Measurements from ENCODE around the gene CTRB1.
"Not testable (repeated sequence)": the region's sequence is repeated elsewhere in the genome, so short reads cannot be mapped to it uniquely, and the experiment has no call there.

CTRB1 gene

DNA sequence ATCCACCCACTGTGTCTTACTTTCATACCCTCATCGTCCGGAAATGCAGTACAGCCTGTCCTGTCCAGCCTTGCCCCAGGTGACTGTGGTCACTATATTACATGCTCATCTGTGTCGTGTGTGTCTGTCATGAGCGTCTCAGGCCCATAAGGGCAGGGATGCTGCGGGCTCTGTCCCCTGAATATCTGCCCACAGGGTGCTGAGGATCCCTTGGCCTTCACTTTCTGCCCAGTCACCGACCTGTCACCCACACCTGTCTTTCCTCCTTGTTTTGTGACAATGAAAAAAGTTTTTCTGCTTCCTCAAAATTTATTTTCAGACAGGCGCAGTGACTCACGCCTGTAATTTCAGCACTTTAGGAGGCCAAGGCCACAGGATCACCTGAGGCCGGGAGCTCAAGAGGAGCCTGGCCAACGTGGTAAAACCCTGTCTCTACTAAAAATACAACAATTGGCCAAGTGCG is 1.4 kb upstream of the CTRB1 start:
- no peak overlapping the region for H3K27ac ChIP-seq
- TF ChIP-seq ZFX (IDR thresholded peaks at IDR 0.05; ENCODE audit: borderline replicate concordance) = no peak
- TF ChIP-seq, protein P1, sequence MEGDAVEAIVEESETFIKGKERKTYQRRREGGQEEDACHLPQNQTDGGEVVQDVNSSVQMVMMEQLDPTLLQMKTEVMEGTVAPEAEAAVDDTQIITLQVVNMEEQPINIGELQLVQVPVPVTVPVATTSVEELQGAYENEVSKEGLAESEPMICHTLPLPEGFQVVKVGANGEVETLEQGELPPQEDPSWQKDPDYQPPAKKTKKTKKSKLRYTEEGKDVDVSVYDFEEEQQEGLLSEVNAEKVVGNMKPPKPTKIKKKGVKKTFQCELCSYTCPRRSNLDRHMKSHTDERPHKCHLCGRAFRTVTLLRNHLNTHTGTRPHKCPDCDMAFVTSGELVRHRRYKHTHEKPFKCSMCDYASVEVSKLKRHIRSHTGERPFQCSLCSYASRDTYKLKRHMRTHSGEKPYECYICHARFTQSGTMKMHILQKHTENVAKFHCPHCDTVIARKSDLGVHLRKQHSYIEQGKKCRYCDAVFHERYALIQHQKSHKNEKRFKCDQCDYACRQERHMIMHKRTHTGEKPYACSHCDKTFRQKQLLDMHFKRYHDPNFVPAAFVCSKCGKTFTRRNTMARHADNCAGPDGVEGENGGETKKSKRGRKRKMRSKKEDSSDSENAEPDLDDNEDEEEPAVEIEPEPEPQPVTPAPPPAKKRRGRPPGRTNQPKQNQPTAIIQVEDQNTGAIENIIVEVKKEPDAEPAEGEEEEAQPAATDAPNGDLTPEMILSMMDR (IDR thresholded peaks at IDR 0.05) = no peak

DNA sequence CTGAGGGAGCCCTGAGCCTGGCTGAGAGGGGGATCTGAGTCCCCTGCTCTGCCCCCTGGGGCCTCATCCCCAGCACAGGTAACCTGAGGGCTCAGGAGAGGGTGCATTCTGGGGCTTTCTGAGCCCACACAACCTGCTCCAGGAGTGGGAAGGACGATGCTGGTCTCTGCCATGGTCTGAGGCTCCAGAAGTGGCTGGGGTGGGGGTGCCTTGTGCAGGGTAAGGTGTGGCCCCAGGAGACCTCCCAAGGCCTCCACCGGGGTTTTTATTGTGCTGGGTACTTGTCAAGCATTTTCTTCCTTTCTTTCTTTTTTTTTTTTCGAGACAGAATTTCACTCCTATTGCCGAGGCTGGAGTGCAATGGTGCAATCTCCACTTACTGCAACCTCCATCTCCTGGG is 300 bp downstream of the CTRB1 start:
- TF ChIP-seq, protein P1 (IDR thresholded peaks at IDR 0.05) = no peak
- no peak for TF ChIP-seq ZFX (IDR thresholded peaks at IDR 0.05; ENCODE audit: borderline replicate concordance)
- no peak overlapping the region for H3K27ac ChIP-seq

- no peak overlapping the region for H3K27ac ChIP-seq
- TF ChIP-seq, protein P1 (IDR thresholded peaks at IDR 0.05) = no peak
Measured at GRCh38 chr16:75219838-75220237, 1.1 kb downstream of the CTRB1 start.

- TF ChIP-seq, protein P1 (IDR thresholded peaks at IDR 0.05) = no peak
- TF ChIP-seq ZFX (IDR thresholded peaks at IDR 0.05; ENCODE audit: borderline replicate concordance) = no peak
- H3K27ac ChIP-seq = no peak overlapping the region
Measured at GRCh38 chr16:75222271-75222783, 3.5 kb downstream of the CTRB1 start.

DNA sequence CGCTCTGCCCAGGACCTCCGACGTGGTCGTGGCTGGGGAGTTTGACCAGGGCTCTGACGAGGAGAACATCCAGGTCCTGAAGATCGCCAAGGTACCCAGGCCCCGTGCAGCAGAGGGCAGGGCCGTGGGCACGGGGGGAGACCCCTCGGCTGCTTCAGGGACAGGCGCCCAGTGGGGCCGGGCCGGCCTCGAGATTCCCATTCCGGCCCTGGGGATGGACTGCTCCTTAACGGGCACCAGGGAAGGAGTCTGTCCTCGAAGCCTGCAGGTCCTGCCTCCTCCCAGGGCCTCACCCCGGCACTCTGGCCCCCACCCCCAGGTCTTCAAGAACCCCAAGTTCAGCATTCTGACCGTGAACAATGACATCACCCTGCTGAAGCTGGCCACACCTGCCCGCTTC is 4.3 kb downstream of the CTRB1 start:
- H3K27ac ChIP-seq = not testable (repeated sequence)

DNA sequence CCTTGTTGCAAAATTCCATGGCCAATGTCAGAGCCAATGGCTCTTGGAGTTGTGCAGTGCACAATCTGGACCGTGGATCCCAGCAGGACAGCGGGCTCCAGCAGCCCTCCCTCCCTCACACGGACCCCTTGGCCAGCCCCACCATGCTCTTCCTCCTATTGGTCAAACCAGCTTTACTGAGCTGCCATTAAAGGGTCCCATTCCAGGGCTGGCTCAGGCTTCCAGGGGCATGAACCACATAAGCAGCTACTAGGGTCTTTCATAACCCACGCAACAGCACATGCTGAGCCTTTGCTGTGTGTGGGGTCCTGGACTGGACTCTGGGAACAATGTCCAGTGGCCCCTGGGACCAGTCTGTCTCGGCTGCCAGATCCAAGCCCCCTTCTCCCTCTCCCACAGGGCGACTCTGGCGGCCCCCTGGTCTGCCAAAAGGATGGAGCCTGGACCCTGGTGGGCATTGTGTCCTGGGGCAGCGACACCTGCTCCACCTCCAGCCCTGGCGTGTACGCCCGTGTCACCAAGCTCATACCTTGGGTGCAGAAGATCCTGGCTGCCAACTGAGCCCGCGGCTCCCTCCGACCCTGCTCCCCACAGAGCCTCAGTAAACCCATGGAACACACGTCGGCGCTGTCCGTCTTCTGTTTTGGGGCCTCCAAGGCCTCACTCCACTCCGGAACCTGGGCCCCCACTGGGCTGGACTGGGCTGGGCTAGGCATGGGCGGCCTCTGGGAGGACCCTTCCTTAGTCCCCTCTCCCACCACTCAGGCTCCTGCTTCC is 5.7 kb downstream of the CTRB1 start:
- H3K27ac ChIP-seq = no peak overlapping the region
- TF ChIP-seq ZFX (IDR thresholded peaks at IDR 0.05; ENCODE audit: borderline replicate concordance) = no peak
- TF ChIP-seq, protein P1 (IDR thresholded peaks at IDR 0.05) = no peak

GRCh38 chr16:75225092-75225491 is 6.3 kb downstream of the CTRB1 start:
- no peak overlapping the region for H3K27ac ChIP-seq
- TF ChIP-seq, protein P1 (IDR thresholded peaks at IDR 0.05) = no peak
- no peak for TF ChIP-seq ZFX (IDR thresholded peaks at IDR 0.05; ENCODE audit: borderline replicate concordance)
